Urothelium cell line (cell line): Measurements from ENCODE around the gene APBA1.

Experiments used
- DNase-seq: peaks from one replicate; pipeline ENCODE4 v3.0.0; 2011; ENCODE audit warnings: low spot score, mixed read lengths
- FAIRE-seq: peaks from 2 replicates; lab custom pipeline; 2011; peaks lifted over from hg19 to GRCh38; lab: Jason Lieb, UNC

APBA1 gene

GRCh38 chr9:69671879-69672595, at the start of gene APBA1:
Gene APBA1, minus strand, starts transcription at chr9:69672371.
- FAIRE-seq (peak; percentile 53), DNase-seq (peak; percentile 73)

- DNase-seq (no peak), FAIRE-seq (no peak)
These were observed 47.8 kb upstream of the APBA1 start for GRCh38 chr9:69719983-69720382.

GRCh38 chr9:69719367-69719766, 47.2 kb upstream of the APBA1 start:
- no peak for FAIRE-seq

GRCh38 chr9:69718218-69718617, 46.0 kb upstream of the APBA1 start:
- FAIRE-seq (no peak), DNase-seq (no peak)

More at GRCh38 chr9:69719367-69719766, 47.2 kb upstream of the APBA1 start:
- no peak for DNase-seq

GRCh38 chr9:69715825-69716224, 43.7 kb upstream of the APBA1 start:
- DNase-seq (no peak), FAIRE-seq (no peak)

- FAIRE-seq (no peak), DNase-seq (no peak)
These were observed 42.9 kb upstream of the APBA1 start for GRCh38 chr9:69715096-69715495.

DNA sequence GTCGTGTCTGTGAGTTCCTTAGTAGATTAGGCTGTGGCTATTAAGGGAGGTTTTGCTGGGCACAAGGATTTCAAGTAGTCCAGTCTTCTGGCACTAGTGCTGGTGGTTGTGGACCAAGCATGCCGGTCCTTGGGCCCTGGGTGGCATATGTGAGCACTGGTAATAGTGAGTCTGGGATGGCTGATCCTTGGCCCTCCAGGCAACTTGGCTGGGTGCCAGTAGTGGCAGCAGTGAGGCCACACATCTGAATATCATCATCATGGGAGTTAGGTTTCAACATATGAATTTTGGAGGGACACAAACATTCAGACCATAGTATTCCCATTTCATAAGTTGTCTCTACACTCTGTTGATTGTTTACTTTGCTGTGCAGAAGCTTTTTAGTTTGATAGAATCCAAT, 25.3 kb upstream of the APBA1 start:
- DNase-seq, result no peak
- FAIRE-seq, result no peak

GRCh38 chr9:69696802-69697201, 24.6 kb upstream of the APBA1 start:
- DNase-seq, result no peak
- FAIRE-seq, result no peak

DNA sequence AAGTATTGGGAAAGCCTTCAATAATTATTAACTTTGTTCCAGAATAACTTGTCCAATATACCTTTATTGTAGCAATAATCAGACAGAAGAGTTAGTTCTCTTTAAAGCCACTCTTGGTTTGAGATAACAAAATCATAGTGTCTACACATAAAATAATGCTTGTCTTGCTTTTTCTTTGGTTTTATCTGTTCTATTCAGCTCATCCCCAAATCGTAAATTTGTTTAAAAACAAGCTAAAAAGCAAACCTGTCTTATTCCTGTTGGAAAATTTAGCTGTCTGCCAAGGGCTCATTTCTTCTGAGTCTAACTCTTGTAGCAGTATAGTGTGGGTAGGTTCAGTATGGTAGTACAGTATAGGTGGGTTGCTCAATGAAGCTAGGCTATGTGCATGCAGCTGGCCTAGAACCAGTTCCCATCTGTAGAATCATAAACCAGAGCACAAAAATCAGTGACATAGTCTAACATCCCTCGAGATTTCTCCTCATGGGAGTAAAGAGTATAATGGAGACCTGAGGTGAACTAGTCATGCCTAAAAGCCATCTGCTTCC, 17.9 kb upstream of the APBA1 start:
- DNase-seq, result no peak
- no peak for FAIRE-seq

GRCh38 chr9:69683927-69684326, 11.8 kb upstream of the APBA1 start:
- DNase-seq, result no peak
- FAIRE-seq, result no peak

GRCh38 chr9:69678843-69679538, 6.8 kb upstream of the APBA1 start:
- no peak for DNase-seq

DNA sequence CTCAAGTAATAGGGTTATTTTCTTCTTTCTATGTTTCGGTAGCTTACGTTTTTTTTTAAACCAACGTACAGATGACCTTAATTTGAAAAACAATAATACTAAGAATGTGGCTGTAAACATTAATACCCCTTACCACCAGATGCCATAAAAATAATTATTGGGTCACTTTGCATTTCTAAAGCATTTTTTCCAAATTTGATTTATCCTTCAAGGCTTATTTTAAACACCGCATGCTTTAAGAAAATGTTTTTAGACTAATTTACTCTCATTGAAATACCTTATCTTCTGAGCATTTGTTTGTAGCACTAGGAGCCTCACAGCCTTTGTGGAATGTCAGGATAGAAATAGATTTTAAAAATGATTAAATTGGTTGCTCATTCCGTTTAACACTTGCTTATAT, 5.8 kb upstream of the APBA1 start:
- FAIRE-seq, result no peak

More at GRCh38 chr9:69678843-69679538, 6.8 kb upstream of the APBA1 start:
- no peak for FAIRE-seq

GRCh38 chr9:69675563-69675962, 3.4 kb upstream of the APBA1 start:
- FAIRE-seq (no peak), DNase-seq (no peak)

More for the DNA sequence above, 5.8 kb upstream of the APBA1 start:
- no peak for DNase-seq

GRCh38 chr9:69674716-69675438, 2.7 kb upstream of the APBA1 start:
- FAIRE-seq, result no peak
- no peak for DNase-seq

DNA sequence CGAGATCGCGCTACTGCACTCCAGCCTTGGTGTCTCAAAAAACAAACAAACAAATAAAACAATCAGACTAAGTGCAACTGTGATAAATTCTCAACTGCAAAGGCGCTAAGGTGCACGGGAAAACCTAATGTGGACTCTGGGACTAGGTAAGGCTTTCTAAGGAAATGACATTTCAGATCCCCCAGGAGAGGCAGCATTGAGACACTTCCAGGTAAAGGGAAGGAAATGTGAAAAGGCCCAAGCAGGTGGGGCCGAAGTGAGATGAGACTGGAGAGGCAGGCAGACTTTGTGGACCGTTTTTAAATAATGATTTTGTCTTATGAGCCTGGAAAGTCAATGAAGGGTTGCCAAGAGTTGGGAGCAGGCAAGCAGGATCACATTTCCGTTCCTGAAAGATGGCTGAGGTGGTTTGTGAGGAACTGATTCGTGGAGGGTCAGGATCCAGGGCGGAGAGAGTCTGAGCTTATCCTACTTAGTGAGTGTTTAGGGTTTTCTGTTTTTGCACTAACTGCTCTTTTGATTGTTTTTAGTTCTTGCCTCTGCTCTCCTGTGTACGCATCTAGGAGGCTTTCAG, 2.0 kb upstream of the APBA1 start:
- FAIRE-seq, result no peak
- DNase-seq, result no peak

GRCh38 chr9:69673311-69673640, 1.1 kb upstream of the APBA1 start:
- FAIRE-seq (no peak), DNase-seq (no peak)

DNA sequence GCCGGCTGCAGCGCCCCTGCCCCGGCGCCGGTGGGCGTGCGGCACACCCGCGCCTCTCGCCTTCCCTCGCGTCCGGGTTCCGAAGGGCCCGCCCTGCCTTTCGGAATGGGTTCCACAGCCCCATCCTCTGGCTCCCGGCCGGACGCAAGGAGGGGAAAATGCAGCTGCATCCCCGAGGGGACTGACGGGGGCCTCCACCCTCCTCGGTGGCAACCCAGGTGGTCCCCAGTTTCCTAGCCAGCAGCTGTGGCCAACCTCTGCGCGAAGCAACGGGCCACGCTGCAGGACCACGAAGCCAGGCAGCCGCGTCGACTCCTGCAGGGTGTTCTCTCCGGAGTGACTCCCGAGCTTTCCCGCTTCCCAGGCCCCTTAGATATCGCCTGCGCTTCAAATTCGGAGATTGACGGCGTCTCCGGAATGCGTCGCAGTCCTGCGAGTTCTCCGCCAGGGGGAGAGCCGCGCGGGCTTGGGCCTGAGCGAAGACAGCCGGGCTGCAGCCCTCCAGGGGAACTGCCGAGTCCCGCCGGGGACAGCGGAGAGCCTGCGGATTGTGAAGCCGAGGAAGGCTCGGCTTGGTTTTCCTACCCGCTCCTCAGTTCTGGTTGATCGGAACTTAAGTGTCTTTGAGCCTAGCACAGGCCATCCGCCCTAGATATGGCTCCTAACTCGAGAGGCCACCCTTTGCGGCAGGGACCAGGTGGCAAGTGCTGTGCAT, 582 bp upstream of the APBA1 start:
- FAIRE-seq (no peak), DNase-seq (peak; percentile 90)

DNA sequence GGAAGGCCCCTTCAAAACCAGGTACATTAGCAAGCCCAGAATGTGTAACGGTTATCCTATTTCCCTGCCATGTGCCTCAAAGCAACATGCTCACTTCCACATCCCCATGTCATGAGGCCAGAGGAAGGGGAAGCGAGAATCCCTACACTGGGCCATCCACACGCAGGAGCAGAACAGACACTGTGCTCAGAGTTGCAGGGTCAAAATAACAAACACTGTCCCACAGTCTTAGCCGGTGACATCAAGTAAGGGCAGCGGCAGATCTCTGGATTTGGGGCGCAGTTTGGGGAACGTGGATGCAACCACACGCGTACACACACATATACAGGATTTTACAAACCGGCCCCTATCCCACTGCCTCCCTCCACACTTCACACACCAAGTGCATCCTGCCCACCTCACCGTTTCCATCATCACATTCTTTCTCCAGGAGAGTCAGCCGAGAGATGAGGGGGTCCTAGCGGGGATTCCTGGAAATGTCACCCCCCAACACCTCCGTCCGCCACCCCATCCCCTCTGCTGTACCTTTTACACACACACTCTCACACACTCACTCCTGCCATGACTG, 776 bp downstream of the APBA1 start:
- no peak for FAIRE-seq
- no peak for DNase-seq

GRCh38 chr9:69667306-69667705, 4.9 kb downstream of the APBA1 start:
- FAIRE-seq (no peak), DNase-seq (peak; percentile 26)

DNA sequence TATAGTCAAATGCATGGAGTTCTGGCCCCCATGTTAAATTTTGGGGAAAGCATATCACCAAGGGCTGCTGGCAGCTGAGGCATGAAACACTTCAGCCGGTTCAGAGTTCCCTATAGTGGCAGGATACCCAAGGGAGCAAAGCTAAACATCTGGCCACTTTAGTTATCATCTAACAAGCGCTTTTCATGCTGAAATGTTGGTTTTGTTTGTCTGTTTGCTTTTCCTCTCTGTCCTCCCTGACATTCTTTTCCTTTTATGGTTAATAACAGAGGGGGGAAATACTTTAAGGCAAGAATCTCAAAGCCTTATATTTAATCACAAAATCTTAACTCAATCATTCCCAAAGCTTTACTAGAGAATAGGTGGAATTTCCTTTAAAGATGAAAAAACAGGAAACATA, 11.9 kb downstream of the APBA1 start:
- DNase-seq, result no peak

More for the DNA sequence above, 11.9 kb downstream of the APBA1 start:
- no peak for FAIRE-seq
